ENCODE data around the gene PLEKHD1. TPM values are rescaled to one million over a fixed set of nuclear protein-coding genes. Genes with fewer than 3 reads are reported as not detected.

Gene PLEKHD1
- total RNA-seq, 1 experiment from 2014 or later, result 1.0 TPM

DNA sequence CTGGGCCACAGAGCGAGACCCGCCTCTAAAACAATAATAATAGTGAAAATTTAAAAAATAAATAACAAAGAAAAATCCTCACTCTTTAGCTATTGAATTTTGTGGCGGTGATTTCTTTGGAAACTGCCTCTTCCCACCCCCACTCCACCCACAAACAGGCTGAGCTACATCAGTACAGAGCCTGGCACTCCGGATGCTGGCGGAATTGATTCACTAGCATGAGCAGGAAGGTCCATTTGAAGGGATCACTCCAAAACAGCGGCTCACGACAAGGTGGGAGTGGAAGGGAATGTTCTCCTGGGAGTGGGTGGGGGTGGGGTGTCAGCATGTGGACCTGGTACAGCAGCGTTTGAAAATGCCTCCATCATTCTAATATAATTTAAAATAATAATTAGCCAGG, 64.0 kb downstream of the PLEKHD1 start:
- CTCF ChIA-PET, result interaction anchor here (0.5 to 3.7 kb wide), 44 partner anchors 9 to 479 kb away, joined by 3 to 130 read pairs (median 6); partner anchors contain the start of genes CCDC177, ERH, PLEKHD1 and SLC39A9
- H3K27ac Mint-ChIP-seq, result no peak overlapping the region

DNA sequence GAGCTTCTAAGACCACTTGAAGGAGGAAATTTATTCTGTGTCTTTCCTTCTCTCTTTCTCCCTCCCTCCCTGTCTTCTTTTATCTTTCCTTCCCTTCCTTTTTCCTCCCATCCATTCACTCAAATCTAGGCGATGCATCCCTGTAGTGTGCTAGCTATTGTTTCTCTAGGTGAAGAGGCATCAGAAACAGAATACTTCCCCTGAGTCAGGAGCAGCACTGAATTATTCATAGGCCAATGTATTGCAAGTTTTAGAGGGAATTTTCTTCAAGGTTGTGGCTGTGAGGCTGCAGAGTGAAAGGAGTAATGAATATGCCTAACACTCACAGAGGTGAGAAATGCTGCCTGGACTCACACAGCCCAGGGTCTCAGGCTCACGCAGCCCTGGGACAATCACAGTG, 67.0 kb downstream of the PLEKHD1 start:
- TF ChIP-seq ZNF138 (CRISPR knock-in tag; conservative IDR thresholded peaks at IDR 0.05), result no peak
- no peak for TF ChIP-seq ZNF423 (CRISPR knock-in tag; IDR thresholded peaks at IDR 0.05)
- TF ChIP-seq FOXP1 (CRISPR knock-in tag; IDR thresholded peaks at IDR 0.05; ENCODE audit: borderline replicate concordance), result no peak
- no peak for TF ChIP-seq SMAD4 (CRISPR knock-in tag; IDR thresholded peaks at IDR 0.05)
- TF ChIP-seq, protein P1, sequence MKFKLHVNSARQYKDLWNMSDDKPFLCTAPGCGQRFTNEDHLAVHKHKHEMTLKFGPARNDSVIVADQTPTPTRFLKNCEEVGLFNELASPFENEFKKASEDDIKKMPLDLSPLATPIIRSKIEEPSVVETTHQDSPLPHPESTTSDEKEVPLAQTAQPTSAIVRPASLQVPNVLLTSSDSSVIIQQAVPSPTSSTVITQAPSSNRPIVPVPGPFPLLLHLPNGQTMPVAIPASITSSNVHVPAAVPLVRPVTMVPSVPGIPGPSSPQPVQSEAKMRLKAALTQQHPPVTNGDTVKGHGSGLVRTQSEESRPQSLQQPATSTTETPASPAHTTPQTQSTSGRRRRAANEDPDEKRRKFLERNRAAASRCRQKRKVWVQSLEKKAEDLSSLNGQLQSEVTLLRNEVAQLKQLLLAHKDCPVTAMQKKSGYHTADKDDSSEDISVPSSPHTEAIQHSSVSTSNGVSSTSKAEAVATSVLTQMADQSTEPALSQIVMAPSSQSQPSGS (CRISPR knock-in tag; IDR thresholded peaks at IDR 0.05; ENCODE audit: borderline replicate concordance, low read depth), result no peak
- no peak for TF ChIP-seq NR3C1 (CRISPR knock-in tag; conservative IDR thresholded peaks at IDR 0.05; ENCODE audit: low read depth)
- TF ChIP-seq, protein P2, sequence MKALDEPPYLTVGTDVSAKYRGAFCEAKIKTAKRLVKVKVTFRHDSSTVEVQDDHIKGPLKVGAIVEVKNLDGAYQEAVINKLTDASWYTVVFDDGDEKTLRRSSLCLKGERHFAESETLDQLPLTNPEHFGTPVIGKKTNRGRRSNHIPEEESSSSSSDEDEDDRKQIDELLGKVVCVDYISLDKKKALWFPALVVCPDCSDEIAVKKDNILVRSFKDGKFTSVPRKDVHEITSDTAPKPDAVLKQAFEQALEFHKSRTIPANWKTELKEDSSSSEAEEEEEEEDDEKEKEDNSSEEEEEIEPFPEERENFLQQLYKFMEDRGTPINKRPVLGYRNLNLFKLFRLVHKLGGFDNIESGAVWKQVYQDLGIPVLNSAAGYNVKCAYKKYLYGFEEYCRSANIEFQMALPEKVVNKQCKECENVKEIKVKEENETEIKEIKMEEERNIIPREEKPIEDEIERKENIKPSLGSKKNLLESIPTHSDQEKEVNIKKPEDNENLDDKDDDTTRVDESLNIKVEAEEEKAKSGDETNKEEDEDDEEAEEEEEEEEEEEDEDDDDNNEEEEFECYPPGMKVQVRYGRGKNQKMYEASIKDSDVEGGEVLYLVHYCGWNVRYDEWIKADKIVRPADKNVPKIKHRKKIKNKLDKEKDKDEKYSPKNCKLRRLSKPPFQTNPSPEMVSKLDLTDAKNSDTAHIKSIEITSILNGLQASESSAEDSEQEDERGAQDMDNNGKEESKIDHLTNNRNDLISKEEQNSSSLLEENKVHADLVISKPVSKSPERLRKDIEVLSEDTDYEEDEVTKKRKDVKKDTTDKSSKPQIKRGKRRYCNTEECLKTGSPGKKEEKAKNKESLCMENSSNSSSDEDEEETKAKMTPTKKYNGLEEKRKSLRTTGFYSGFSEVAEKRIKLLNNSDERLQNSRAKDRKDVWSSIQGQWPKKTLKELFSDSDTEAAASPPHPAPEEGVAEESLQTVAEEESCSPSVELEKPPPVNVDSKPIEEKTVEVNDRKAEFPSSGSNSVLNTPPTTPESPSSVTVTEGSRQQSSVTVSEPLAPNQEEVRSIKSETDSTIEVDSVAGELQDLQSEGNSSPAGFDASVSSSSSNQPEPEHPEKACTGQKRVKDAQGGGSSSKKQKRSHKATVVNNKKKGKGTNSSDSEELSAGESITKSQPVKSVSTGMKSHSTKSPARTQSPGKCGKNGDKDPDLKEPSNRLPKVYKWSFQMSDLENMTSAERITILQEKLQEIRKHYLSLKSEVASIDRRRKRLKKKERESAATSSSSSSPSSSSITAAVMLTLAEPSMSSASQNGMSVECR (CRISPR knock-in tag; IDR thresholded peaks at IDR 0.05; ENCODE audit: borderline replicate concordance), result no peak
- TF ChIP-seq, protein P3, sequence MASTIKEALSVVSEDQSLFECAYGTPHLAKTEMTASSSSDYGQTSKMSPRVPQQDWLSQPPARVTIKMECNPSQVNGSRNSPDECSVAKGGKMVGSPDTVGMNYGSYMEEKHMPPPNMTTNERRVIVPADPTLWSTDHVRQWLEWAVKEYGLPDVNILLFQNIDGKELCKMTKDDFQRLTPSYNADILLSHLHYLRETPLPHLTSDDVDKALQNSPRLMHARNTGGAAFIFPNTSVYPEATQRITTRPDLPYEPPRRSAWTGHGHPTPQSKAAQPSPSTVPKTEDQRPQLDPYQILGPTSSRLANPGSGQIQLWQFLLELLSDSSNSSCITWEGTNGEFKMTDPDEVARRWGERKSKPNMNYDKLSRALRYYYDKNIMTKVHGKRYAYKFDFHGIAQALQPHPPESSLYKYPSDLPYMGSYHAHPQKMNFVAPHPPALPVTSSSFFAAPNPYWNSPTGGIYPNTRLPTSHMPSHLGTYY (CRISPR knock-in tag; IDR thresholded peaks at IDR 0.05), result no peak
- TF ChIP-seq ZNF396 (CRISPR knock-in tag; IDR thresholded peaks at IDR 0.05; ENCODE audit: borderline replicate concordance), result no peak
- TF ChIP-seq, protein P4, sequence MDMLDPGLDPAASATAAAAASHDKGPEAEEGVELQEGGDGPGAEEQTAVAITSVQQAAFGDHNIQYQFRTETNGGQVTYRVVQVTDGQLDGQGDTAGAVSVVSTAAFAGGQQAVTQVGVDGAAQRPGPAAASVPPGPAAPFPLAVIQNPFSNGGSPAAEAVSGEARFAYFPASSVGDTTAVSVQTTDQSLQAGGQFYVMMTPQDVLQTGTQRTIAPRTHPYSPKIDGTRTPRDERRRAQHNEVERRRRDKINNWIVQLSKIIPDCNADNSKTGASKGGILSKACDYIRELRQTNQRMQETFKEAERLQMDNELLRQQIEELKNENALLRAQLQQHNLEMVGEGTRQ (CRISPR knock-in tag; IDR thresholded peaks at IDR 0.05), result no peak
- no peak for TF ChIP-seq SMAD3 (CRISPR knock-in tag; IDR thresholded peaks at IDR 0.05; ENCODE audit: borderline replicate concordance)
- no peak for TF ChIP-seq MYBL2 (CRISPR knock-in tag; IDR thresholded peaks at IDR 0.05)
- TF ChIP-seq RELA (CRISPR knock-in tag; IDR thresholded peaks at IDR 0.05; ENCODE audit: borderline replicate concordance), result no peak
- TF ChIP-seq, protein P5, sequence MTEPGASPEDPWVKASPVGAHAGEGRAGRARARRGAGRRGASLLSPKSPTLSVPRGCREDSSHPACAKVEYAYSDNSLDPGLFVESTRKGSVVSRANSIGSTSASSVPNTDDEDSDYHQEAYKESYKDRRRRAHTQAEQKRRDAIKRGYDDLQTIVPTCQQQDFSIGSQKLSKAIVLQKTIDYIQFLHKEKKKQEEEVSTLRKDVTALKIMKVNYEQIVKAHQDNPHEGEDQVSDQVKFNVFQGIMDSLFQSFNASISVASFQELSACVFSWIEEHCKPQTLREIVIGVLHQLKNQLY (CRISPR knock-in tag; IDR thresholded peaks at IDR 0.05), result no peak

More for the DNA sequence above, 64.0 kb downstream of the PLEKHD1 start:
- Mint-ChIP-seq H3K4me3 (no peak overlapping the region), H3K4me1 (peaks cover 30% of the 10 kb centered on the region), H3K36me3 (no peaks in the 10 kb centered on the region), H3K27me3 (ENCODE audit: low read depth) (peaks cover 12% of the 10 kb centered on the region; the same call in 1 of the 2 replicates), H3K9me3 (peaks cover 10% of the 10 kb centered on the region)
- DNase-seq (ENCODE audit: low spot score) (no peak), ATAC-seq (no peak)
- TF ChIP-seq MXD4 (CRISPR knock-in tag; IDR thresholded peaks at IDR 0.05; ENCODE audit: borderline replicate concordance) (no peak), GRHL2 (CRISPR knock-in tag; IDR thresholded peaks at IDR 0.05; ENCODE audit: insufficient replicate concordance, severe bottlenecking) (no peak), IRF2 (CRISPR knock-in tag; IDR thresholded peaks at IDR 0.05; ENCODE audit: borderline replicate concordance, low read depth) (no peak), ZNF671 (CRISPR knock-in tag; IDR thresholded peaks at IDR 0.05) (no peak), NR1H2 (CRISPR knock-in tag; IDR thresholded peaks at IDR 0.05) (no peak), SOX15 (CRISPR knock-in tag; IDR thresholded peaks at IDR 0.05) (no peak)
- TF ChIP-seq, protein P6, sequence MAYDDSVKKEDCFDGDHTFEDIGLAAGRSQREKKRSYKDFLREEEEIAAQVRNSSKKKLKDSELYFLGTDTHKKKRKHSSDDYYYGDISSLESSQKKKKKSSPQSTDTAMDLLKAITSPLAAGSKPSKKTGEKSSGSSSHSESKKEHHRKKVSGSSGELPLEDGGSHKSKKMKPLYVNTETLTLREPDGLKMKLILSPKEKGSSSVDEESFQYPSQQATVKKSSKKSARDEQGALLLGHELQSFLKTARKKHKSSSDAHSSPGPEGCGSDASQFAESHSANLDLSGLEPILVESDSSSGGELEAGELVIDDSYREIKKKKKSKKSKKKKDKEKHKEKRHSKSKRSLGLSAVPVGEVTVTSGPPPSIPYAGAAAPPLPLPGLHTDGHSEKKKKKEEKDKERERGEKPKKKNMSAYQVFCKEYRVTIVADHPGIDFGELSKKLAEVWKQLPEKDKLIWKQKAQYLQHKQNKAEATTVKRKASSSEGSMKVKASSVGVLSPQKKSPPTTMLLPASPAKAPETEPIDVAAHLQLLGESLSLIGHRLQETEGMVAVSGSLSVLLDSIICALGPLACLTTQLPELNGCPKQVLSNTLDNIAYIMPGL (CRISPR knock-in tag; IDR thresholded peaks at IDR 0.05), result no peak
- TF ChIP-seq, protein P7, sequence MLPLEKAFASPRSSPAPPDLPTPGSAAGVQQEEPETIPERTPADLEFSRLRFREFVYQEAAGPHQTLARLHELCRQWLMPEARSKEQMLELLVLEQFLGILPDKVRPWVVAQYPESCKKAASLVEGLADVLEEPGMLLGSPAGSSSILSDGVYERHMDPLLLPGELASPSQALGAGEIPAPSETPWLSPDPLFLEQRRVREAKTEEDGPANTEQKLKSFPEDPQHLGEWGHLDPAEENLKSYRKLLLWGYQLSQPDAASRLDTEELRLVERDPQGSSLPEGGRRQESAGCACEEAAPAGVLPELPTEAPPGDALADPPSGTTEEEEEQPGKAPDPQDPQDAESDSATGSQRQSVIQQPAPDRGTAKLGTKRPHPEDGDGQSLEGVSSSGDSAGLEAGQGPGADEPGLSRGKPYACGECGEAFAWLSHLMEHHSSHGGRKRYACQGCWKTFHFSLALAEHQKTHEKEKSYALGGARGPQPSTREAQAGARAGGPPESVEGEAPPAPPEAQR (CRISPR knock-in tag; IDR thresholded peaks at IDR 0.05), result no peak
- TF ChIP-seq, protein P3 (CRISPR knock-in tag; IDR thresholded peaks at IDR 0.05), result no peak
- POLR2A ChIA-PET, result interaction anchor here (0.9 to 1.3 kb wide), 2 partner anchors 25 to 27 kb away, joined by 4 read pairs; no protein-coding TSS in a partner anchor

More for the DNA sequence above, 67.0 kb downstream of the PLEKHD1 start:
- H3K9me3 Mint-ChIP-seq, result peaks cover 3% of the 10 kb centered on the region; the same call in 1 of the 2 replicates
- POLR2A ChIA-PET, result no interaction called here
- peaks cover 27% of the 10 kb centered on the region for H3K4me1 Mint-ChIP-seq
- ATAC-seq (no peak), DNase-seq (ENCODE audit: low spot score) (no peak)
- H3K36me3 Mint-ChIP-seq, result no peaks in the 10 kb centered on the region
- H3K27ac Mint-ChIP-seq, result no peak overlapping the region; the same call in 1 of the 2 replicates
- peaks cover 7% of the 10 kb centered on the region; the same call in 1 of the 2 replicates for H3K27me3 Mint-ChIP-seq (ENCODE audit: low read depth)
- CTCF ChIA-PET, result interaction anchor here (0.7 to 1.4 kb wide), 7 partner anchors 9 to 48 kb away, joined by 3 to 10 read pairs (median 7); partner anchors contain the start of gene CCDC177
- H3K4me3 Mint-ChIP-seq, result no peak overlapping the region
